HepG2 (cell line): Measurements from ENCODE around the gene HES6. TPM values are rescaled to one million over a fixed set of nuclear protein-coding genes. Genes with fewer than 3 reads are reported as not detected.
A peak's percentile ranks its signal among the peaks of the same experiment; 100 is the strongest.

ENCODE experiments used
- ATAC-seq: fragments of 200-7000 bp; cut with Tn5 transposase; 3 replicates; pipeline ENCODE4 v1.9.1; 2020; ENCODE audit warnings: mild to moderate bottlenecking, moderate library complexity
- BruUV-seq: library from RNA; stranded (reverse); fragments of 400-500 nt; replicated peaks from 2 replicates; lab custom pipeline; 2021; lab: Mats Ljungman, UMichigan
- CTCF ChIA-PET: fragments of 300-600 bp; formaldehyde crosslinking; extraction: SDS; loops from one replicate; lab custom pipeline; 2021; ENCODE audit warnings: low total read pairs, inconsistent platforms, low intra/inter-chr PET ratio; lab: Yijun Ruan, JAX
- POLR2A ChIA-PET: fragments of 350-600 bp; sonication (Branson Sonifier 250); formaldehyde crosslinking; loops from one replicate; lab custom pipeline; 2020; ENCODE audit warnings: antibody characterized with exemption, inconsistent platforms; lab: Yijun Ruan, JAX
- DNase-seq: peaks from one replicate; pipeline ENCODE4 v3.0.0-alpha.2; 2015; ENCODE audit warnings: low spot score
- FAIRE-seq: peaks from 3 replicates; lab custom pipeline; 2011; peaks lifted over from hg19 to GRCh38; lab: Jason Lieb, UNC
- H2AFZ ChIP-seq: one replicate; pipeline ENCODE4 v1.6.1; 2011; ENCODE audit warnings: low read length, inconsistent platforms
- H3K27ac ChIP-seq: fragments of 300-600 bp; 3 replicates; pipeline ENCODE4 v1.8.0; 2011; ENCODE audit warnings: mixed run types, mild to moderate bottlenecking, mixed read lengths, low read length, inconsistent platforms; ENCODE audit not compliant: insufficient read depth; ENCODE audit errors: extremely low read length
- H3K27me3 ChIP-seq, 2 experiments: fragments of 200-600 bp in 1 of 2; 2 replicates in 1 of 2; 3 replicates in 1 of 2; pipeline versions ENCODE4 v1.6.0 to v1.8.0; 2011; ENCODE audit warnings: low read length in 2 of 2, mild to moderate bottlenecking in 2 of 2, moderate library complexity in 2 of 2, inconsistent platforms in 1 of 2; ENCODE audit not compliant: insufficient read depth in 2 of 2, control insufficient read depth in 1 of 2
- H3K36me3 ChIP-seq, 2 experiments: fragments of 200-600 bp in 1 of 2; replicated peaks in 1 of 2; 2 replicates in 1 of 2; 3 replicates in 1 of 2; pipeline versions ENCODE4 v1.5.1 to v1.8.0; 2011; ENCODE audit warnings: low read length in 2 of 2, inconsistent platforms in 1 of 2; ENCODE audit not compliant: insufficient read depth in 2 of 2, control insufficient read depth in 1 of 2
- H3K4me1 ChIP-seq: 2 replicates; pipeline ENCODE4 v1.5.1; 2012; ENCODE audit warnings: low read length, inconsistent platforms; ENCODE audit not compliant: insufficient read depth
- H3K4me2 ChIP-seq: 2 replicates; pipeline ENCODE4 v1.6.0; 2011; ENCODE audit warnings: low read depth, low read length, inconsistent platforms
- H3K4me3 ChIP-seq, 3 experiments: fragments of 200-600 bp in 1 of 3; sonication (generic), shearing (Covaris generic) in 1 of 3; replicated peaks in 1 of 3; 2 replicates each; pipeline ENCODE4 v1.5.1; 2011 to 2016; ENCODE audit warnings: low read length in 3 of 3, inconsistent platforms in 2 of 3, low read depth in 2 of 3, mild to moderate bottlenecking in 2 of 3, control low read depth in 1 of 3, mixed read lengths in 1 of 3; ENCODE audit not compliant: insufficient read depth in 1 of 3
- H3K79me2 ChIP-seq: one replicate; pipeline ENCODE4 v1.6.1; 2011; ENCODE audit warnings: low read length, inconsistent platforms; ENCODE audit not compliant: insufficient read depth
- H3K9ac ChIP-seq: 2 replicates; pipeline ENCODE4 v1.6.0; 2011; ENCODE audit warnings: mild to moderate bottlenecking, low read depth, low read length, inconsistent platforms; ENCODE audit not compliant: insufficient read depth
- H3K9me3 ChIP-seq: 2 replicates; pipeline ENCODE4 v1.5.1; 2012; ENCODE audit warnings: mild to moderate bottlenecking, low read length
- H4K20me1 ChIP-seq: 2 replicates; pipeline ENCODE4 v1.6.0; 2011; ENCODE audit warnings: inconsistent platforms, mild to moderate bottlenecking, low read length, moderate library complexity; ENCODE audit not compliant: insufficient read depth
- ATF7 ChIP-seq, 2 experiments: fragments of 450-650 bp in 1 of 2; sonication (generic) in 1 of 2; formaldehyde crosslinking in 1 of 2; IDR thresholded peaks; 2 replicates each; pipeline versions ENCODE4 v1.4.0 to v1.6.1; 2016 to 2020; ENCODE audit warnings: antibody characterized with exemption in 1 of 2, mild to moderate bottlenecking in 1 of 2, missing genetic modification reagents in 1 of 2
- KAT8 ChIP-seq: IDR thresholded peaks from 2 replicates; pipeline ENCODE4 v1.6.1; 2016; ENCODE audit warnings: missing genetic modification reagents, missing compliant biosample characterization
- ZBTB37 ChIP-seq: sonication (generic); formaldehyde crosslinking; IDR thresholded peaks from 2 replicates; pipeline ENCODE4 v1.4.0; 2020; ENCODE audit warnings: mild to moderate bottlenecking, missing genetic modification reagents
- ZNF414 ChIP-seq: sonication (generic); formaldehyde crosslinking; IDR thresholded peaks from 2 replicates; pipeline ENCODE4 v1.5.0; 2020; ENCODE audit warnings: missing genetic modification reagents
- ZNF75D ChIP-seq: sonication (generic); formaldehyde crosslinking; IDR thresholded peaks from 2 replicates; pipeline ENCODE4 v1.8.1; 2023; ENCODE audit warnings: missing genetic modification reagents, mild to moderate bottlenecking, borderline replicate concordance
- ZNF773 ChIP-seq: sonication (generic); formaldehyde crosslinking; IDR thresholded peaks from 2 replicates; pipeline ENCODE4 v1.4.0; 2020; ENCODE audit warnings: missing genetic modification reagents, borderline replicate concordance
- WGBS: methylation state at CpG from one replicate; pipeline ENCODE4 v1.1.6; 2017; ENCODE audit warnings: low lambda C conversion rate; 5-methylcytosine and 5-hydroxymethylcytosine counted together
- in situ Hi-C: cut with HindIII; loops from 2 replicates; pipeline ENCODE4 v1.10.0; 2017; ENCODE audit warnings: low pct_unique_long_range_greater_than_20kb; ENCODE audit not compliant: extremely low pct_ligation_motif_present
- intact Hi-C: fragments of 100-400 bp; cut with micrococcal nuclease; formaldehyde crosslinking; loops from one replicate; pipeline ENCODE4 v1.10.0; 2022; ENCODE audit not compliant: unreplicated experiment
- polyA plus RNA-seq, 8 experiments: library from polyadenylated mRNA; depleted of rRNA in 3 of 8; stranded (reverse) in 7 of 8; unstranded in 1 of 8; fragments of >200 nt; fragmentation: Illumina TruSeq in 4 of 8; extraction: Trizol in 4 of 8; gene quantifications; 2 replicates each; pipeline versions ENCODE4 v1.2.1 to v1.2.3, GENCODE V29; 2011 to 2016; ENCODE audit warnings: low read depth in 4 of 8, missing spikeins in 1 of 8, mixed read lengths in 1 of 8; ENCODE audit not compliant: insufficient read depth in 1 of 8
- total RNA-seq, 5 experiments: library from RNA; depleted of rRNA; stranded (reverse); fragments of >200 nt; fragmentation: Illumina TruSeq; extraction: Trizol; gene quantifications; 2 replicates each; pipeline ENCODE4 v1.2.3, GENCODE V29; 2016; ENCODE audit warnings: low read depth in 1 of 5
- TF ChIP-seq, protein P1 (sequence below): sonication (generic); formaldehyde crosslinking; IDR thresholded peaks from 2 replicates; pipeline ENCODE4 v1.4.0; 2020; ENCODE audit warnings: missing genetic modification reagents, borderline replicate concordance
- TF ChIP-seq, protein P2 (sequence below): IDR thresholded peaks from 2 replicates; pipeline ENCODE4 v1.6.1; 2016; ENCODE audit warnings: missing compliant biosample characterization, missing genetic modification reagents, borderline replicate concordance

HES6 gene
- total and polyA plus RNA-seq, 2 of the 13 experiments (the other 11 are each of a cell fraction or from before 2014, with no cell fraction given) = 19.5 to 82.8 TPM

DNA sequence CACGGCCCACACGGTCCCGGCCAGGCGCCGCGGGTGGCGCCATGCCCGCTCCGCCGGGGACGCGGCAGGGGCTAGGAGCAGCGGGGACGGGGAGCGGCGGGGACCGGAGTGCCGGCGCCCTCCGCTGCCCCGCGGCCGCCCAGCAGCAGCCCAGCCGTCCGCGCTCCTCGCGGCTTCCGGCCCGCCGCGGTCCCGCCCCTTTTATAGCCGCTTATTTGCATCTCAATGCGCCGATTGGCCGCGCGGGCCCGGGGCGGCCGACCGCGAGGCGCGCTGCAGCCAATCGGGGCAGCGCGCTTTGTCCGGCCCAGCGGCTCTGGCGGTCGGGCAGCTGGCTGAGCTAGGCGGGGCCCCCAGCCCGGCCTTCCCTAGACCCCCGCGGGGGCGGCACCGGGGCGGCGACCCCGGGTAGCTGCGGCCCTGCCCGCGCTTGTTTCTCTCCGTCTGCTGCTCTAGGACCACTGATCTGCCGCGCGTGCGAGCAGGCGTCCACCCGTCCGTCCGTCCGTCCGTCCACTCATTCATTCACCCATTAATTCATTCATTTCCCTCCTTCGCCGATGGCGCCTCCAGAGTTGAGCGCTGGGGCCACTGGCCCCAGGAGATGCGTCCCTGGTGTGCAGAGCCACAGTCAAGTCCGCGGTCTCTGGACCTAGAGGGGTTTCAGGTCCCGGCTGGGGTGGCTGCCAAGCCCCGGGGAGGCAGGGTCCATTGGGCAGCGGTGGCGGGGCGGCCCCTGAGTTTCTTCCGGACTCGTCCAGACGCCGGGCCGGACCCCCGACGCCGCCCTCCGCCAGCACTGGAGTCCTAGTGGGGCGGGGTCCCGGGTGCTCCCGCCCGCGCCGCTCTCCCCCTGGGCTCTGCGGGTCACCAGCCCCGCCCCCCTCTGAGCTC, at the start of gene HES6 (continued):
- TF ChIP-seq, protein P1, sequence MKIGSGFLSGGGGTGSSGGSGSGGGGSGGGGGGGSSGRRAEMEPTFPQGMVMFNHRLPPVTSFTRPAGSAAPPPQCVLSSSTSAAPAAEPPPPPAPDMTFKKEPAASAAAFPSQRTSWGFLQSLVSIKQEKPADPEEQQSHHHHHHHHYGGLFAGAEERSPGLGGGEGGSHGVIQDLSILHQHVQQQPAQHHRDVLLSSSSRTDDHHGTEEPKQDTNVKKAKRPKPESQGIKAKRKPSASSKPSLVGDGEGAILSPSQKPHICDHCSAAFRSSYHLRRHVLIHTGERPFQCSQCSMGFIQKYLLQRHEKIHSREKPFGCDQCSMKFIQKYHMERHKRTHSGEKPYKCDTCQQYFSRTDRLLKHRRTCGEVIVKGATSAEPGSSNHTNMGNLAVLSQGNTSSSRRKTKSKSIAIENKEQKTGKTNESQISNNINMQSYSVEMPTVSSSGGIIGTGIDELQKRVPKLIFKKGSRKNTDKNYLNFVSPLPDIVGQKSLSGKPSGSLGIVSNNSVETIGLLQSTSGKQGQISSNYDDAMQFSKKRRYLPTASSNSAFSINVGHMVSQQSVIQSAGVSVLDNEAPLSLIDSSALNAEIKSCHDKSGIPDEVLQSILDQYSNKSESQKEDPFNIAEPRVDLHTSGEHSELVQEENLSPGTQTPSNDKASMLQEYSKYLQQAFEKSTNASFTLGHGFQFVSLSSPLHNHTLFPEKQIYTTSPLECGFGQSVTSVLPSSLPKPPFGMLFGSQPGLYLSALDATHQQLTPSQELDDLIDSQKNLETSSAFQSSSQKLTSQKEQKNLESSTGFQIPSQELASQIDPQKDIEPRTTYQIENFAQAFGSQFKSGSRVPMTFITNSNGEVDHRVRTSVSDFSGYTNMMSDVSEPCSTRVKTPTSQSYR (CRISPR knock-in tag) = peak; percentile 16; the same call in 1 of the 2 replicates
- TF ChIP-seq, all 625 proteins: peak for 157

DNA sequence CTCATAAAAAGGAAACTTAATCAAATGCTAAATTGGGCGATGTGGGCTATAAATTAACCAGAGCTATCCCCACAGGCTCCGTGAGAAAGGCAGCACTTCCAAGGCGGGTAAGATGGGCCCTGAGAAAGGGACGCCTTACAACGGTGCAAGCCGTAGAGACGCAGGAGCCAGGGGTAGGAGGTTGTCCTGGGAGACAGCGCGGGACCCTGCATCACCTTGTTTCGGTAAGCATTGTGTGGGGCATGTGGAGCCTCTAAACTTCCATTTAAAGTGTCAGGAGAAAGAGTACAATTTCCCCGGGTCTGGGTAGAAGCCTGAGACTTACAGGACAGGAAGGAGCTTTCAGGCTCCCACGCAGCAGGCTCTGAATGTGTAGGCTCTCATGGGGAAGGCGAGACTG, 49.7 kb upstream of the HES6 start:
- peaks cover 63% of the 10 kb centered on the region for H3K4me1 ChIP-seq
- ChIA-PET CTCF (interaction anchor here (1.1 to 1.5 kb wide), 2 partner anchors 16 to 26 kb away, joined by 3 to 4 read pairs; no protein-coding TSS in a partner anchor), POLR2A (interaction anchor here (0.9 to 7.3 kb wide), 9 partner anchors 8 to 86 kb away, joined by 3 to 44 read pairs (median 7); partner anchors contain the start of genes HES6 and ILKAP)
- no peaks in the 10 kb centered on the region for H3K36me3 ChIP-seq
- H3K4me3 ChIP-seq = peak overlapping the region; percentile 60 to 99 (median 65)
- FAIRE-seq (no peak), ATAC-seq (no peak), DNase-seq (no peak)
- in situ Hi-C loops = no loop called here
- no peaks in the 10 kb centered on the region for H3K9me3 ChIP-seq
- no TSS peak for BruUV-seq
- H3K27ac ChIP-seq = peak overlapping the region; percentile 99
- no peaks in the 10 kb centered on the region; a peak in 1 of 5 replicates for H3K27me3 ChIP-seq
- H4K20me1 ChIP-seq = peaks cover 4% of the 10 kb centered on the region; the same call in 1 of the 2 replicates
- peak overlapping the region; percentile 99 for H3K9ac ChIP-seq
- 27% methylated on average over 13 of the region's 13 CpGs for WGBS
- peaks cover 36% of the 10 kb centered on the region for H3K79me2 ChIP-seq
- H2AFZ ChIP-seq = no peak overlapping the region
- peak overlapping the region; percentile 95 for H3K4me2 ChIP-seq
- intact Hi-C loops = loop anchor here (5.0 kb wide), 2 partner anchors 33 to 227 kb away; partner anchors contain the start of genes SCLY and TRAF3IP1
- no peak for TF ChIP-seq ZNF75D (CRISPR knock-in tag)
- TF ChIP-seq, protein P2, sequence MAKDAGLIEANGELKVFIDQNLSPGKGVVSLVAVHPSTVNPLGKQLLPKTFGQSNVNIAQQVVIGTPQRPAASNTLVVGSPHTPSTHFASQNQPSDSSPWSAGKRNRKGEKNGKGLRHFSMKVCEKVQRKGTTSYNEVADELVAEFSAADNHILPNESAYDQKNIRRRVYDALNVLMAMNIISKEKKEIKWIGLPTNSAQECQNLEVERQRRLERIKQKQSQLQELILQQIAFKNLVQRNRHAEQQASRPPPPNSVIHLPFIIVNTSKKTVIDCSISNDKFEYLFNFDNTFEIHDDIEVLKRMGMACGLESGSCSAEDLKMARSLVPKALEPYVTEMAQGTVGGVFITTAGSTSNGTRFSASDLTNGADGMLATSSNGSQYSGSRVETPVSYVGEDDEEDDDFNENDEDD (CRISPR knock-in tag) = no peak
- TF ChIP-seq ATF7 (IDR thresholded peaks at IDR 0.05) = no peak
- no peak for TF ChIP-seq ATF7 (CRISPR knock-in tag; IDR thresholded peaks at IDR 0.05)
- TF ChIP-seq ZNF414 (CRISPR knock-in tag) = no peak
- TF ChIP-seq ZNF773 = no peak
- 0 out of 2 replicates have a peak, but pooled peaks have one; percentile 1 for TF ChIP-seq KAT8 (CRISPR knock-in tag)
- no peak for TF ChIP-seq ZBTB37 (CRISPR knock-in tag)
